Fibroblast of skin of right biceps (primary cell): ENCODE results near the gene LMO2.

ENCODE experiments used
- DNase-seq: peaks from one replicate; pipeline ENCODE4 v3.0.0-alpha.2; 2013

Gene LMO2

GRCh38 chr11:33912405-33913361 is 20.8 kb upstream of the LMO2 start:
- peak; percentile 93 for DNase-seq

GRCh38 chr11:33910958-33911339 is 19.1 kb upstream of the LMO2 start:
- no peak for DNase-seq

- DNase-seq: peak; percentile 74
Observed at GRCh38 chr11:33910296-33910957, 18.6 kb upstream of the LMO2 start.

- no peak for DNase-seq
Observed at GRCh38 chr11:33909552-33909951, 17.7 kb upstream of the LMO2 start.

- no peak for DNase-seq
Observed at GRCh38 chr11:33909150-33909549, 17.3 kb upstream of the LMO2 start.

GRCh38 chr11:33907421-33907820 is 15.5 kb upstream of the LMO2 start:
- DNase-seq: no peak

- no peak for DNase-seq
Observed at GRCh38 chr11:33906484-33907186, 14.8 kb upstream of the LMO2 start.

GRCh38 chr11:33904102-33904501 is 12.2 kb upstream of the LMO2 start:
- DNase-seq: no peak

GRCh38 chr11:33900159-33900840 is 8.4 kb upstream of the LMO2 start:
- DNase-seq: no peak

- peak; percentile 86 for DNase-seq
Observed at GRCh38 chr11:33899400-33900037, 7.6 kb upstream of the LMO2 start.

GRCh38 chr11:33898957-33899356 is 7.1 kb upstream of the LMO2 start:
- DNase-seq: no peak

- no peak for DNase-seq
Observed at GRCh38 chr11:33897761-33898375, 6.0 kb upstream of the LMO2 start.

- no peak for DNase-seq
Observed at GRCh38 chr11:33896911-33897310, 5.0 kb upstream of the LMO2 start.

- no peak for DNase-seq
Observed at GRCh38 chr11:33895752-33896137, 3.9 kb upstream of the LMO2 start.

- no peak for DNase-seq
Observed at GRCh38 chr11:33894398-33894746, 2.5 kb upstream of the LMO2 start.

GRCh38 chr11:33893711-33894397 is 2.0 kb upstream of the LMO2 start:
- DNase-seq: peak; percentile 5

GRCh38 chr11:33892906-33893594 is 1.2 kb upstream of the LMO2 start:
- DNase-seq: peak; percentile 28

GRCh38 chr11:33889821-33890378 is 2.0 kb downstream of the LMO2 start:
- DNase-seq: no peak

- no peak for DNase-seq
Observed at GRCh38 chr11:33889296-33889695, 2.6 kb downstream of the LMO2 start.

- DNase-seq: no peak
Observed at GRCh38 chr11:33887886-33888285, 4.0 kb downstream of the LMO2 start.
